H9 (cell line): Measurements from ENCODE around the gene MLC1. TPM values are rescaled to one million over a fixed set of nuclear protein-coding genes. Genes with fewer than 3 reads are reported as not detected.

Source experiments
- DNase-seq: peaks from one replicate; pipeline ENCODE4 v3.0.0-alpha.2; 2017
- H2AFZ ChIP-seq: one replicate; pipeline ENCODE4 v1.6.1; 2013; ENCODE audit warnings: mild to moderate bottlenecking, low read length, control low read depth, moderate library complexity
- H2AK5ac ChIP-seq: 2 replicates; pipeline ENCODE4 v1.6.1; 2013; ENCODE audit warnings: low read length, control low read depth, mixed read lengths; ENCODE audit not compliant: insufficient read length
- H2BK120ac ChIP-seq: one replicate; pipeline ENCODE4 v1.6.1; 2013; ENCODE audit warnings: low read depth, mild to moderate bottlenecking, low read length, control low read depth, inconsistent platforms; ENCODE audit not compliant: poor library complexity, severe bottlenecking
- H2BK12ac ChIP-seq: 2 replicates; pipeline ENCODE4 v1.6.1; 2013; ENCODE audit warnings: low read length, control low read depth, mixed read lengths, low read depth; ENCODE audit not compliant: insufficient read length
- H2BK15ac ChIP-seq: 2 replicates; pipeline ENCODE4 v1.6.1; 2013; ENCODE audit warnings: low read depth, low read length, control low read depth
- H2BK20ac ChIP-seq: one replicate; pipeline ENCODE4 v1.6.1; 2013; ENCODE audit warnings: low read depth, mild to moderate bottlenecking, low read length, control low read depth, inconsistent platforms; ENCODE audit not compliant: poor library complexity, severe bottlenecking
- H2BK5ac ChIP-seq: 2 replicates; pipeline ENCODE4 v1.6.1; 2013; ENCODE audit warnings: low read length, control low read depth, mixed read lengths; ENCODE audit not compliant: insufficient read length
- H3K14ac ChIP-seq: 2 replicates; pipeline ENCODE4 v1.6.1; 2013; ENCODE audit warnings: low read length, control low read depth; ENCODE audit not compliant: insufficient read depth
- H3K18ac ChIP-seq: 2 replicates; pipeline ENCODE4 v1.6.1; 2013; ENCODE audit warnings: low read depth, mild to moderate bottlenecking, mixed read lengths, low read length, control low read depth; ENCODE audit not compliant: insufficient read length
- H3K23ac ChIP-seq: 2 replicates; pipeline ENCODE4 v1.6.1; 2013; ENCODE audit warnings: low read length, control low read depth, mixed read lengths, low read depth; ENCODE audit not compliant: insufficient read length
- H3K23me2 ChIP-seq: 2 replicates; pipeline ENCODE4 v1.6.1; 2013; ENCODE audit warnings: low read depth, mild to moderate bottlenecking, mixed read lengths, low read length, control low read depth; ENCODE audit not compliant: insufficient read length, poor library complexity, severe bottlenecking
- H3K27ac ChIP-seq: 2 replicates; pipeline ENCODE4 v1.5.1; 2013; ENCODE audit warnings: low read length, control low read depth, mixed read lengths, low read depth; ENCODE audit not compliant: insufficient read length
- H3K27me3 ChIP-seq: 2 replicates; pipeline ENCODE4 v1.6.1; 2013; ENCODE audit warnings: low read length, control low read depth, inconsistent platforms; ENCODE audit not compliant: insufficient read depth
- H3K4ac ChIP-seq: 2 replicates; pipeline ENCODE4 v1.6.1; 2013; ENCODE audit warnings: low read depth, mild to moderate bottlenecking, control low read depth, inconsistent platforms, low read length, moderate library complexity
- H3K4me1 ChIP-seq: 2 replicates; pipeline ENCODE4 v1.6.1; 2013; ENCODE audit warnings: low read length, control low read depth, inconsistent platforms; ENCODE audit not compliant: insufficient read depth
- H3K4me2 ChIP-seq: 2 replicates; pipeline ENCODE4 v1.6.1; 2013; ENCODE audit warnings: low read length, control low read depth, mixed read lengths; ENCODE audit not compliant: insufficient read length, insufficient read depth
- H3K56ac ChIP-seq: 2 replicates; pipeline ENCODE4 v1.6.1; 2013; ENCODE audit warnings: low read depth, mild to moderate bottlenecking, mixed read lengths, low read length, control low read depth; ENCODE audit not compliant: insufficient read length
- H3K79me1 ChIP-seq: 2 replicates; pipeline ENCODE4 v1.6.1; 2013; ENCODE audit warnings: low read depth, mild to moderate bottlenecking, moderate library complexity, low read length, control low read depth, inconsistent platforms; ENCODE audit not compliant: insufficient read depth, poor library complexity, severe bottlenecking
- H3K79me2 ChIP-seq: 2 replicates; pipeline ENCODE4 v1.6.1; 2013; ENCODE audit warnings: low read length, control low read depth, inconsistent platforms; ENCODE audit not compliant: insufficient read depth
- H3K9ac ChIP-seq: 2 replicates; pipeline ENCODE4 v1.6.1; 2013; ENCODE audit warnings: low read length, control low read depth, mixed read lengths; ENCODE audit not compliant: insufficient read length; ENCODE audit errors: extremely low read depth
- H3K9me3 ChIP-seq: one replicate; pipeline ENCODE4 v1.6.1; 2013; ENCODE audit warnings: low read depth, low read length, inconsistent platforms; ENCODE audit not compliant: control insufficient read depth
- H3T11ph ChIP-seq: one replicate; pipeline ENCODE4 v1.6.1; 2013; ENCODE audit warnings: mild to moderate bottlenecking, low read length, control low read depth, inconsistent platforms
- H4K20me1 ChIP-seq: one replicate; pipeline ENCODE4 v1.6.1; 2013; ENCODE audit not compliant: control insufficient read depth, insufficient read length, insufficient read depth
- H4K5ac ChIP-seq: 2 replicates; pipeline ENCODE4 v1.6.1; 2013; ENCODE audit warnings: low read depth, mild to moderate bottlenecking, mixed read lengths, low read length, control low read depth; ENCODE audit not compliant: insufficient read length
- H4K8ac ChIP-seq: replicated peaks from 2 replicates; pipeline ENCODE4 v1.6.1; 2013; ENCODE audit warnings: low read length, control low read depth, mixed read lengths, low read depth; ENCODE audit not compliant: insufficient read length
- H4K91ac ChIP-seq: 2 replicates; pipeline ENCODE4 v1.6.1; 2013; ENCODE audit warnings: low read depth, mild to moderate bottlenecking, moderate library complexity, mixed read lengths, low read length, control low read depth; ENCODE audit not compliant: insufficient read length
- H3K27ac Mint-ChIP-seq, 3 experiments: 2 replicates in 2 of 3; 3 replicates in 1 of 3; pipeline ENCODE4 v1.8.0; 2020 to 2021; ENCODE audit warnings: mixed read lengths in 3 of 3, mild to moderate bottlenecking in 1 of 3, moderate library complexity in 1 of 3
- H3K27me3 Mint-ChIP-seq: 2 replicates; pipeline ENCODE4 v1.8.0; 2021; ENCODE audit warnings: low read depth, mild to moderate bottlenecking, moderate library complexity, mixed read lengths
- H3K36me3 Mint-ChIP-seq, 3 experiments: 2 replicates in 2 of 3; 3 replicates in 1 of 3; pipeline ENCODE4 v1.8.0; 2020 to 2021; ENCODE audit warnings: low read depth in 3 of 3, mixed read lengths in 3 of 3; ENCODE audit not compliant: insufficient read depth in 1 of 3
- H3K4me1 Mint-ChIP-seq, 2 experiments: 2 replicates each; pipeline ENCODE4 v1.8.0; 2020; ENCODE audit warnings: mixed read lengths in 2 of 2
- H3K4me3 Mint-ChIP-seq, 2 experiments: 2 replicates in 1 of 2; 3 replicates in 1 of 2; pipeline ENCODE4 v1.8.0; 2020 to 2021; ENCODE audit warnings: mild to moderate bottlenecking in 2 of 2, mixed read lengths in 2 of 2, moderate library complexity in 1 of 2
- H3K9me3 Mint-ChIP-seq, 2 experiments: 2 replicates in 1 of 2; 3 replicates in 1 of 2; pipeline ENCODE4 v1.8.0; 2020; ENCODE audit warnings: mild to moderate bottlenecking in 2 of 2, mixed read lengths in 2 of 2, moderate library complexity in 1 of 2
- CTCF ChIP-seq: fragments of 200-600 bp; sonication (generic); conservative IDR thresholded peaks from 3 replicates; pipeline ENCODE4 v1.8.0; 2021; ENCODE audit warnings: antibody characterized with exemption, mild to moderate bottlenecking
- WGBS: extraction: QIAGEN DNeasy Blood & Tissue Kit; methylation state at CpG from one replicate; pipeline ENCODE4 v1.1.7; 2013; ENCODE audit warnings: missing lambda C conversion rate, low lambda C conversion rate, mixed read lengths; ENCODE audit not compliant: insufficient read length; ENCODE audit errors: extremely low coverage; 5-methylcytosine and 5-hydroxymethylcytosine counted together
- total RNA-seq: library from RNA; stranded (reverse); gene quantifications from 2 replicates; pipeline ENCODE4 v1.2.1, GENCODE V29; 2021

MLC1 gene
- total RNA-seq, 1 experiment from 2014 or later = not detected

GRCh38 chr22:50068096-50068495, 17.1 kb downstream of the MLC1 start:
- no peaks in the 10 kb centered on the region; the same call in 1 of the 2 replicates for H3K27me3 Mint-ChIP-seq
- Histone ChIP-seq H4K91ac (no peak overlapping the region), H3K4me1 (no peaks in the 10 kb centered on the region), H3K56ac (no peak overlapping the region), H4K8ac (no peak overlapping the region), H4K20me1 (no peaks in the 10 kb centered on the region), H3K4me2 (no peak overlapping the region), H2AFZ (no peak overlapping the region), H3K4ac (no peak overlapping the region), H3K79me1 (no peaks in the 10 kb centered on the region), H3K14ac (no peak overlapping the region), H2AK5ac (no peak overlapping the region), H3K23me2 (no peaks in the 10 kb centered on the region), H2BK15ac (no peak overlapping the region), H3K18ac (no peak overlapping the region), H3K9me3 (no peaks in the 10 kb centered on the region), H2BK20ac (no peak overlapping the region), H2BK120ac (no peak overlapping the region), H3K79me2 (no peaks in the 10 kb centered on the region), H2BK12ac (no peak overlapping the region), H2BK5ac (no peak overlapping the region), H3K9ac (no peak overlapping the region), H3K27ac (no peak overlapping the region), H3K23ac (no peak overlapping the region), H4K5ac (no peak overlapping the region), H3K27me3 (no peaks in the 10 kb centered on the region), H3T11ph (no peak overlapping the region)
- no peak for DNase-seq
- no peak overlapping the region for H3K27ac Mint-ChIP-seq
- 0 out of 4 replicates have a peak, but pooled peaks cover 0 to 3% of the 10 kb centered on the region in 2 experiments for H3K4me1 Mint-ChIP-seq
- no CpG with 5 or more reads among the region's 11 CpGs for WGBS
- H3K36me3 Mint-ChIP-seq = no peaks in the 10 kb centered on the region
- H3K4me3 Mint-ChIP-seq = no peak overlapping the region
- no peak for TF ChIP-seq CTCF
- peaks cover 0 to 4% of the 10 kb centered on the region in 2 experiments; a peak in 1 of 5 replicates for H3K9me3 Mint-ChIP-seq
